ENCODE measurements around the gene SPACDR. TPM values are rescaled to one million over a fixed set of nuclear protein-coding genes. Genes with fewer than 3 reads are reported as not detected.

Gene SPACDR
- total RNA-seq, 1 experiment from 2014 or later = 1.5 TPM

GRCh38 chr7:100496509-100496908, 32.4 kb upstream of the SPACDR start:
- intact Hi-C loops (cut with micrococcal nuclease; ENCODE audit: unreplicated experiment) (no loop called here), in situ Hi-C loops (cut with HindIII; ENCODE audit: low pct_unique_long_range_greater_than_20kb, low sequenced_read_pairs) (no loop called here)
- no TSS peak for BruUV-seq (replicated peaks)
- no peak for DNase-seq (ENCODE audit: low read depth, low spot score)
- Histone ChIP-seq H3K9me3 (ENCODE audit: control insufficient read depth, insufficient read depth, low read depth, low read length) (no peaks in the 10 kb centered on the region), H3K27me3 (ENCODE audit: control insufficient read depth, insufficient read depth, low read length) (no peaks in the 10 kb centered on the region), H3K27ac (ENCODE audit: low read length) (no peak overlapping the region), H3K36me3 (ENCODE audit: control insufficient read depth, insufficient read depth, low read length) (no peaks in the 10 kb centered on the region), H3K4me1 (ENCODE audit: control insufficient read depth, insufficient read depth, low read length) (no peaks in the 10 kb centered on the region), H3K4me3 (ENCODE audit: low read depth in 2 of 2, low read length in 2 of 2) (no peak overlapping the region)
- ATAC-seq = no peak
- POLR2A ChIA-PET = interaction anchor here (0.5 kb wide), 1 partner anchor 60 kb away, joined by 3 read pairs; the partner anchor contains the start of gene PPP1R35
- CTCF ChIA-PET = no interaction called here
- no peak for TF ChIP-seq SIN3A (IDR thresholded peaks at IDR 0.05; ENCODE audit: borderline replicate concordance, insufficient read depth, low read depth, low read length)
- no peak for TF ChIP-seq POLR2AphosphoS5 (IDR thresholded peaks at IDR 0.05; ENCODE audit: low read depth, low read length)
- TF ChIP-seq TCF7L2 (IDR thresholded peaks at IDR 0.05; ENCODE audit: low read depth, low read length) = no peak

DNA sequence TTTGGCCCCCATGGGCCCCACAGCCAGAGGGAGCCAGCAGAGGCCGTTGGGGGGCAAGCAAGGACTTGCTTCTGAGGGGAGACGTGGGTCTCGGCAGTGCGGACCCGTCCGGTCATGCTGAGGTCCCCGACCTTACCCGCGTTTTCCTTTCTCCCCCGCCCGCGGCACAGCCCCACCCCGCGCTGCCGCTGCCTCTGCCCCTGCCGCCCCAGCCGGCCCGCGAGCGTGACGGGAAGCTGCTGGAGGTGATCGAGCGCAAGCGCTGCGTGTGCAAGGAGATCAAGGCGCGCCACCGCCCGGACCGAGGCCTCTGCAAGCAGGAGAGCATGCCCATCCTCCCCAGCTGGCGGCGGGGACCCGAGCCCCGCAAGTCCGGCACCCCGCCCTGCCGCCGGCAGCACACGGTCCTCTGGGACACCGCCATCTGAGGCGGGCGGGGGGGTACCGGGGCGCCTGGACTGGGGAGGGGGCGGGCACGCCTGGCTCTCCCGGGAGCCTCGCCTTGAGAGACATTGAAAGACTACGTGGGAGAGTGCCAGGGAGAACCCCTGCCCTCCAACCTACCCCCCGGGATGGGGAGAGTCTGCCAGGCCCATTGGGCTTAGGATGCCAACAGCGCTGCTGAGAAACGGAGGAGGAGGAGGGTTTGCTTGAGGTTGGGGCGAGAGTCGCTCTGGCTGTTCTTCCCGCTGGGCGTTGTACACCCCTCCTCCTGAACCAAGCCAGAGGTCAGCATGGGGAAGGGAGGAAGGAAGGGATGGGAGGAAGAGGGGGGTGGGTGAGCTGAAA, 29.6 kb upstream of the SPACDR start:
- H3K4me3 ChIP-seq (ENCODE audit: low read depth in 2 of 2, low read length in 2 of 2) = no peak overlapping the region
- no peak for TF ChIP-seq TCF7L2 (IDR thresholded peaks at IDR 0.05; ENCODE audit: low read depth, low read length)
- H3K27me3 ChIP-seq (ENCODE audit: control insufficient read depth, insufficient read depth, low read length) = no peaks in the 10 kb centered on the region
- no peaks in the 10 kb centered on the region for H3K36me3 ChIP-seq (ENCODE audit: control insufficient read depth, insufficient read depth, low read length)
- H3K9me3 ChIP-seq (ENCODE audit: control insufficient read depth, insufficient read depth, low read depth, low read length) = no peaks in the 10 kb centered on the region
- intact Hi-C loops (cut with micrococcal nuclease; ENCODE audit: unreplicated experiment) = no loop called here
- DNase-seq (ENCODE audit: low read depth, low spot score) (no peak), ATAC-seq (no peak)
- BruUV-seq (replicated peaks) = no TSS peak
- POLR2A ChIA-PET = interaction anchor here (0.5 to 0.6 kb wide), 2 partner anchors 46 to 92 kb away, joined by 3 to 10 read pairs; partner anchors contain the start of gene AGFG2
- CTCF ChIA-PET = no interaction called here
- H3K27ac ChIP-seq (ENCODE audit: low read length) = no peak overlapping the region
- in situ Hi-C loops (cut with HindIII; ENCODE audit: low pct_unique_long_range_greater_than_20kb, low sequenced_read_pairs) = no loop called here
- H3K4me1 ChIP-seq (ENCODE audit: control insufficient read depth, insufficient read depth, low read length) = no peaks in the 10 kb centered on the region

- POLR2A ChIA-PET = interaction anchor here (0.6 kb wide), 1 partner anchor 46 kb away, joined by 10 read pairs; the partner anchor contains the start of gene AGFG2
- no TSS peak for BruUV-seq (replicated peaks)
- in situ Hi-C loops (cut with HindIII; ENCODE audit: low pct_unique_long_range_greater_than_20kb, low sequenced_read_pairs) = no loop called here
- intact Hi-C loops (cut with micrococcal nuclease; ENCODE audit: unreplicated experiment) = no loop called here
- Histone ChIP-seq H3K9me3 (ENCODE audit: control insufficient read depth, insufficient read depth, low read depth, low read length) (no peaks in the 10 kb centered on the region), H3K36me3 (ENCODE audit: control insufficient read depth, insufficient read depth, low read length) (no peaks in the 10 kb centered on the region), H3K27me3 (ENCODE audit: control insufficient read depth, insufficient read depth, low read length) (no peaks in the 10 kb centered on the region), H3K27ac (ENCODE audit: low read length) (no peak overlapping the region), H3K4me3 (ENCODE audit: low read depth in 2 of 2, low read length in 2 of 2) (no peak overlapping the region), H3K4me1 (ENCODE audit: control insufficient read depth, insufficient read depth, low read length) (no peaks in the 10 kb centered on the region)
- no peak for ATAC-seq
- CTCF ChIA-PET = no interaction called here
- TF ChIP-seq, protein P1, sequence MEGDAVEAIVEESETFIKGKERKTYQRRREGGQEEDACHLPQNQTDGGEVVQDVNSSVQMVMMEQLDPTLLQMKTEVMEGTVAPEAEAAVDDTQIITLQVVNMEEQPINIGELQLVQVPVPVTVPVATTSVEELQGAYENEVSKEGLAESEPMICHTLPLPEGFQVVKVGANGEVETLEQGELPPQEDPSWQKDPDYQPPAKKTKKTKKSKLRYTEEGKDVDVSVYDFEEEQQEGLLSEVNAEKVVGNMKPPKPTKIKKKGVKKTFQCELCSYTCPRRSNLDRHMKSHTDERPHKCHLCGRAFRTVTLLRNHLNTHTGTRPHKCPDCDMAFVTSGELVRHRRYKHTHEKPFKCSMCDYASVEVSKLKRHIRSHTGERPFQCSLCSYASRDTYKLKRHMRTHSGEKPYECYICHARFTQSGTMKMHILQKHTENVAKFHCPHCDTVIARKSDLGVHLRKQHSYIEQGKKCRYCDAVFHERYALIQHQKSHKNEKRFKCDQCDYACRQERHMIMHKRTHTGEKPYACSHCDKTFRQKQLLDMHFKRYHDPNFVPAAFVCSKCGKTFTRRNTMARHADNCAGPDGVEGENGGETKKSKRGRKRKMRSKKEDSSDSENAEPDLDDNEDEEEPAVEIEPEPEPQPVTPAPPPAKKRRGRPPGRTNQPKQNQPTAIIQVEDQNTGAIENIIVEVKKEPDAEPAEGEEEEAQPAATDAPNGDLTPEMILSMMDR (IDR thresholded peaks at IDR 0.05) = no peak
- TF ChIP-seq POLR2AphosphoS5 (IDR thresholded peaks at IDR 0.05; ENCODE audit: low read depth, low read length) = no peak
- TF ChIP-seq SIN3A (IDR thresholded peaks at IDR 0.05; ENCODE audit: borderline replicate concordance, insufficient read depth, low read depth, low read length) = no peak
- no peak for TF ChIP-seq TCF7L2 (IDR thresholded peaks at IDR 0.05; ENCODE audit: low read depth, low read length)
- TF ChIP-seq, protein P2, sequence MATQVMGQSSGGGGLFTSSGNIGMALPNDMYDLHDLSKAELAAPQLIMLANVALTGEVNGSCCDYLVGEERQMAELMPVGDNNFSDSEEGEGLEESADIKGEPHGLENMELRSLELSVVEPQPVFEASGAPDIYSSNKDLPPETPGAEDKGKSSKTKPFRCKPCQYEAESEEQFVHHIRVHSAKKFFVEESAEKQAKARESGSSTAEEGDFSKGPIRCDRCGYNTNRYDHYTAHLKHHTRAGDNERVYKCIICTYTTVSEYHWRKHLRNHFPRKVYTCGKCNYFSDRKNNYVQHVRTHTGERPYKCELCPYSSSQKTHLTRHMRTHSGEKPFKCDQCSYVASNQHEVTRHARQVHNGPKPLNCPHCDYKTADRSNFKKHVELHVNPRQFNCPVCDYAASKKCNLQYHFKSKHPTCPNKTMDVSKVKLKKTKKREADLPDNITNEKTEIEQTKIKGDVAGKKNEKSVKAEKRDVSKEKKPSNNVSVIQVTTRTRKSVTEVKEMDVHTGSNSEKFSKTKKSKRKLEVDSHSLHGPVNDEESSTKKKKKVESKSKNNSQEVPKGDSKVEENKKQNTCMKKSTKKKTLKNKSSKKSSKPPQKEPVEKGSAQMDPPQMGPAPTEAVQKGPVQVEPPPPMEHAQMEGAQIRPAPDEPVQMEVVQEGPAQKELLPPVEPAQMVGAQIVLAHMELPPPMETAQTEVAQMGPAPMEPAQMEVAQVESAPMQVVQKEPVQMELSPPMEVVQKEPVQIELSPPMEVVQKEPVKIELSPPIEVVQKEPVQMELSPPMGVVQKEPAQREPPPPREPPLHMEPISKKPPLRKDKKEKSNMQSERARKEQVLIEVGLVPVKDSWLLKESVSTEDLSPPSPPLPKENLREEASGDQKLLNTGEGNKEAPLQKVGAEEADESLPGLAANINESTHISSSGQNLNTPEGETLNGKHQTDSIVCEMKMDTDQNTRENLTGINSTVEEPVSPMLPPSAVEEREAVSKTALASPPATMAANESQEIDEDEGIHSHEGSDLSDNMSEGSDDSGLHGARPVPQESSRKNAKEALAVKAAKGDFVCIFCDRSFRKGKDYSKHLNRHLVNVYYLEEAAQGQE (IDR thresholded peaks at IDR 0.05; ENCODE audit: insufficient read depth in 1 of 2, low read depth in 2 of 2, low read length in 1 of 2) = no peak
- no peak for DNase-seq (ENCODE audit: low read depth, low spot score)
Observed at GRCh38 chr7:100492738-100493475, 28.8 kb upstream of the SPACDR start.

All from Panc1 (cell line).